Spleen (tissue), 11 donors: ENCODE measurements around the gene TPST2. TPM values are rescaled to one million over a fixed set of nuclear protein-coding genes. Genes with fewer than 3 reads are reported as not detected.

Source experiments
- DNase-seq: peaks from one replicate; pipeline ENCODE4 v3.0.0-alpha.2; 2020
- H3K27ac ChIP-seq, 8 donors: fragments of 200-600 bp; sonication (generic) in 7 of 8; 1 replicate in 4 of 8; 2 replicates in 4 of 8; pipeline versions ENCODE4 v1.5.0 to v1.8.0; 2016 to 2021; ENCODE audit warnings: inconsistent platforms in 4 of 8, mild to moderate bottlenecking in 4 of 8, moderate library complexity in 1 of 8
- H3K27me3 ChIP-seq, 7 donors: fragments of 200-600 bp; sonication (generic) in 6 of 7; replicated peaks in 1 of 7; 1 replicate in 4 of 7; 2 replicates in 3 of 7; pipeline versions ENCODE4 v1.5.0 to v1.8.0; 2016 to 2021; ENCODE audit warnings: inconsistent platforms in 3 of 7, mild to moderate bottlenecking in 1 of 7
- H3K36me3 ChIP-seq, 6 donors: fragments of 200-600 bp; sonication (generic) in 5 of 6; 1 replicate in 4 of 6; 2 replicates in 2 of 6; pipeline versions ENCODE4 v1.5.0 to v1.8.0; 2016 to 2021; ENCODE audit warnings: inconsistent platforms in 2 of 6
- H3K4me1 ChIP-seq, 6 donors: fragments of 200-600 bp; sonication (generic) in 5 of 6; 1 replicate in 3 of 6; 2 replicates in 3 of 6; pipeline versions ENCODE4 v1.5.0 to v1.8.0; 2016 to 2021; ENCODE audit warnings: inconsistent platforms in 3 of 6
- H3K4me3 ChIP-seq, 8 donors: fragments of 200-600 bp; sonication (generic) in 7 of 8; 1 replicate in 4 of 8; 2 replicates in 4 of 8; pipeline versions ENCODE4 v1.5.0 to v1.8.0; 2016 to 2021; ENCODE audit warnings: inconsistent platforms in 4 of 8, mild to moderate bottlenecking in 4 of 8, moderate library complexity in 2 of 8
- H3K9me3 ChIP-seq, 8 donors: fragments of 200-600 bp; sonication (generic) in 7 of 8; 1 replicate in 4 of 8; 2 replicates in 4 of 8; pipeline versions ENCODE4 v1.5.0 to v1.8.0; 2016 to 2021; ENCODE audit warnings: inconsistent platforms in 4 of 8
- POLR2A ChIP-seq, 3 donors: fragments of 450-650 bp; IDR thresholded peaks; one replicate each; pipeline ENCODE4 v1.5.1; 2017; ENCODE audit warnings: antibody characterized with exemption in 3 of 3, mild to moderate bottlenecking in 1 of 3
- POLR2AphosphoS5 ChIP-seq, 3 donors: sonication (generic); formaldehyde crosslinking; IDR thresholded peaks; one replicate each; pipeline ENCODE4 v1.5.1; 2017; ENCODE audit warnings: antibody characterized with exemption in 3 of 3
- WGBS, 5 donors: extraction: QIAGEN DNeasy Blood & Tissue Kit in 3 of 5; methylation state at CpG; one replicate each; pipeline versions ENCODE4 v1.1.5 to v1.1.7; 2013 to 2018; 5-methylcytosine and 5-hydroxymethylcytosine counted together
- intact Hi-C: fragments of 100-400 bp; cut with DNase I; formaldehyde crosslinking; loops from one replicate; pipeline ENCODE4 v1.15.0; 2023; ENCODE audit warnings: low total_unique reads
- polyA plus RNA-seq, 3 donors: library from polyadenylated mRNA; stranded (reverse); fragments of 200-250 nt; gene quantifications; one replicate each; pipeline ENCODE4 v1.2.1, GENCODE V29; 2013
- total RNA-seq, 7 donors: library from RNA; depleted of rRNA in 3 of 7; stranded (reverse); fragments of >200 nt in 3 of 7; fragmentation: NEBNext Ultra II Directional in 4 of 7; extraction: Animal tissue kit (Norgen Biotek cat#: 25700) in 4 of 7; gene quantifications; one replicate each; pipeline versions ENCODE4 v1.1.0 to v1.2.1, GENCODE V29; 2016 to 2021
- TF ChIP-seq, protein P1 (sequence below), 11 experiments: fragments of 200-600 bp in 7 of 11; fragments of 450-650 bp in 4 of 11; sonication (generic) in 4 of 11; IDR thresholded peaks in 8 of 11; conservative IDR thresholded peaks in 3 of 11; 1 replicate in 7 of 11; 2 replicates in 4 of 11; pipeline versions ENCODE4 v1.4.0 to v1.8.0; 2016 to 2021; ENCODE audit warnings: antibody characterized with exemption in 11 of 11, inconsistent platforms in 4 of 11, mild to moderate bottlenecking in 1 of 11
- donor health status: healthy with polysubstance abuse.
- donor health status: DM: no; HTN: no; CAD: no; lungs with moderate emphysema.
- donor health status: DM: no; HTN: no; CAD: no.
- donor health status: Bipolar disorder and iron deficiency.
- donor health status: healthy.
- donor health status: DM: no; HTN: no; CAD: no.
- donor health status: DM: yes; HTN: yes; CAD: no.

The TPST2 gene
- total and polyA plus RNA-seq, 10 donors: 14.6 to 119 (median 54.3) TPM

DNA sequence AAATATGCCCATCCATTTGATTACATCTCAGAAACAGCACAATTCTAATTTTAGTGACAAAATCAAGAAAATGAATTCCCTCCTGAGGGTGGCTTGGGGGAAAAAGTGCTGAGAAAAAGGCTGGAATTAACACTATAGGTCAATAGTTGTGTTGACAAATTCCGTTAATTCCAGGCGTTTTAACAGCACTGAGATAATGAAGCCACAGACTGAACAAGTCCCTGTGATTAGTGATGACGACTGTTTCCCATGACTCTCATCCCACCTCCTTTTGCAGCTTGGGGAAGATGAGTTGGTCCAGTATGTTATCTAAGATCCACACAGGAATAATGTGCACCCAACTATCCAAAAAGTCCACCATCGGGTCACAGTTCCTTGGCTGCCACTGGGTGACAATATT is 93.5 kb downstream of the TPST2 start:
- H3K27ac ChIP-seq: no peak overlapping the region
- H3K9me3 ChIP-seq: no peaks in the 10 kb centered on the region
- WGBS, 5 donors: 88 to 97% (median 93%) methylated on average over 4 of the region's 4 CpGs

DNA sequence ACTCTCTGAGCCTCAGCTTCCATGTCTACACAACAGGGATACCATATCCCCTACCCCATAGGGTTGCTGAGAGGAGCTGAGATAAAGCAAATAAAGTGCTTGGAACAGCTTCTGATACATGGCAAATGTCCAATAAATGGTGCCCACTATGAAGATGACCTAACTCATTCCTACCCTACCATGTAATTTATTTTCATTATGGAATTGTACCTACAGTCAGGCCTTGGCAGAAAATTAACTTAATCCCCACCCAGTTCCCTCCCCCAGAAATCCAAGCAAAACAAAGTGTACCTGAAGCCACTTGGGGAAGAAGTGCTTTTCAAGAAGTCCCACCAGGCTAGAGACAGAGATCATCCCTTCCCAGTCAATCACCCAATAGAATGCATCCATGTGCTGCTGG is 95.4 kb downstream of the TPST2 start:
- peaks cover 0 to 10% (median 0%) of the 10 kb centered on the region in 6 donors for H3K4me1 ChIP-seq
- intact Hi-C loops: no loop called here
- TF ChIP-seq POLR2AphosphoS5 (IDR thresholded peaks at IDR 0.05) (no peak), POLR2A (IDR thresholded peaks at IDR 0.05) (no peak)
- TF ChIP-seq, protein P1, sequence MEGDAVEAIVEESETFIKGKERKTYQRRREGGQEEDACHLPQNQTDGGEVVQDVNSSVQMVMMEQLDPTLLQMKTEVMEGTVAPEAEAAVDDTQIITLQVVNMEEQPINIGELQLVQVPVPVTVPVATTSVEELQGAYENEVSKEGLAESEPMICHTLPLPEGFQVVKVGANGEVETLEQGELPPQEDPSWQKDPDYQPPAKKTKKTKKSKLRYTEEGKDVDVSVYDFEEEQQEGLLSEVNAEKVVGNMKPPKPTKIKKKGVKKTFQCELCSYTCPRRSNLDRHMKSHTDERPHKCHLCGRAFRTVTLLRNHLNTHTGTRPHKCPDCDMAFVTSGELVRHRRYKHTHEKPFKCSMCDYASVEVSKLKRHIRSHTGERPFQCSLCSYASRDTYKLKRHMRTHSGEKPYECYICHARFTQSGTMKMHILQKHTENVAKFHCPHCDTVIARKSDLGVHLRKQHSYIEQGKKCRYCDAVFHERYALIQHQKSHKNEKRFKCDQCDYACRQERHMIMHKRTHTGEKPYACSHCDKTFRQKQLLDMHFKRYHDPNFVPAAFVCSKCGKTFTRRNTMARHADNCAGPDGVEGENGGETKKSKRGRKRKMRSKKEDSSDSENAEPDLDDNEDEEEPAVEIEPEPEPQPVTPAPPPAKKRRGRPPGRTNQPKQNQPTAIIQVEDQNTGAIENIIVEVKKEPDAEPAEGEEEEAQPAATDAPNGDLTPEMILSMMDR (IDR thresholded peaks at IDR 0.05 in 8 of 11, conservative IDR thresholded peaks at IDR 0.05 in 3 of 11): no peak
- no peak overlapping the region for H3K27ac ChIP-seq
- peaks cover 6 to 100% (median 98%) of the 10 kb centered on the region in 6 donors for H3K36me3 ChIP-seq
- H3K9me3 ChIP-seq: no peaks in the 10 kb centered on the region
- DNase-seq: no peak
- H3K27me3 ChIP-seq: no peaks in the 10 kb centered on the region
- no peak overlapping the region for H3K4me3 ChIP-seq

More for the DNA sequence above, 93.5 kb downstream of the TPST2 start:
- TF ChIP-seq POLR2A (IDR thresholded peaks at IDR 0.05) (no peak), POLR2AphosphoS5 (IDR thresholded peaks at IDR 0.05) (no peak)
- TF ChIP-seq, protein P1 (IDR thresholded peaks at IDR 0.05 in 8 of 11, conservative IDR thresholded peaks at IDR 0.05 in 3 of 11): no peak
- DNase-seq: no peak
- intact Hi-C loops: no loop called here
- peaks cover 0 to 10% (median 0%) of the 10 kb centered on the region in 6 donors for H3K4me1 ChIP-seq
- H3K36me3 ChIP-seq: peaks cover 4 to 100% (median 99%) of the 10 kb centered on the region in 6 donors
- H3K27me3 ChIP-seq: no peaks in the 10 kb centered on the region
- no peak overlapping the region for H3K4me3 ChIP-seq

DNA sequence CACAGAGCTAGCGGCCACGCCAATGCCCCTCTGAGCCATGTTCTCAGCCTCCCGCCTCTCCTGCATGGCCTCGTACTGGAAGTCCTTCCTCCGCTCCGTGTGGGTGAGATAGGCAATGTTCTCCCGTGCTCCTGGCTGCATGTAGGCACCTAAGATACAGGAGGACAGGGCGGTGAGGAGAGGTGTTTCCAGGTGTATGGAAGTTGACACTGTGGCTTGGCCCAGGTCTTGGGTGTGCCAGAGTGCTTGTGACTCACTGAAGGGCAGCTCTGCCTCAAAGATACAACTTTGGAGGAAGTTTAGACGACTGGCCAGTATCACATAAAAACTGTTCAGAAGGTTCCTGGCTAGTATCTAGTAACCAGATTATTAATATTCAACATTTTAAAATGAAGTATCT is 97.7 kb downstream of the TPST2 start:
- TF ChIP-seq POLR2AphosphoS5 (IDR thresholded peaks at IDR 0.05): peak in 2 of 3 donors; percentile 1 to 7
- TF ChIP-seq, protein P1 (IDR thresholded peaks at IDR 0.05 in 8 of 11, conservative IDR thresholded peaks at IDR 0.05 in 3 of 11): no peak
- no peaks in the 10 kb centered on the region for H3K9me3 ChIP-seq
- peaks cover 0 to 10% (median 0%) of the 10 kb centered on the region in 6 donors for H3K4me1 ChIP-seq
- no peak for DNase-seq
- no peak overlapping the region for H3K27ac ChIP-seq
- H3K4me3 ChIP-seq: no peak overlapping the region
- WGBS, 5 donors: 91 to 97% (median 94%) methylated on average over 9 of the region's 9 CpGs
- no peaks in the 10 kb centered on the region for H3K27me3 ChIP-seq
- intact Hi-C loops: no loop called here
- H3K36me3 ChIP-seq: peaks cover 6 to 100% (median 98%) of the 10 kb centered on the region in 6 donors

DNA sequence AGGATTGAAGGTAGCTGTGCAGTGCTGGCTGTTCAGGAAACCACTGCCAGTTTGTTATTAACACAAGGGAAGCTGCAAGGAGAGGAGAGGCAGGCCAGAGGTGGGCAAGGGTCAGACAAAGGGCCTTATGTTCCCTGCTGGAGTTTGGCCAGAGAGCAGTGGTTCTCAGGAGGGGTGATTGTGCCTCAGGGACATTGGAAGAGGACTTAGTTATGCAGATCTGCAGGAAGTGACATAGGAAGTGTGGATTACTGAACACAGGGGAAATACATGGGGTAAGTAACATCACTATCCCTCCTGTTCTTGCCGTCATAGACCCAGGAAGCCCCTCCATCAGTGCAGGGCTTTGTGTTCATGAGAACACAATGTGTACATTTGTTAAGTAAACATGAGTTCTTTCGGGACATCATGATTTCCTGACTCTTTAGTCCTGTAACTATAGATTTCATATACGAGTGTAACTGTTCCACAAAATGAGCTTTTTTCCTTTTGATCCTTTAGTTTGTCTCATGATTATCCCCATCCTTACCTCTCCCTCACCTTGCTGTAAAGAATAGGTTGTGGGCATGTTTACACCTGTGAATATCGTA is 100.4 kb downstream of the TPST2 start:
- Histone ChIP-seq H3K27ac (no peak overlapping the region), H3K4me1 (peaks cover 8 to 32% (median 20%) of the 10 kb centered on the region in 6 donors), H3K9me3 (no peaks in the 10 kb centered on the region), H3K36me3 (peaks cover 2 to 91% (median 79%) of the 10 kb centered on the region in 6 donors), H3K4me3 (no peak overlapping the region), H3K27me3 (no peaks in the 10 kb centered on the region)
- WGBS, 5 donors: 66 to 81% (median 75%) methylated on average over 4 of the region's 4 CpGs
- intact Hi-C loops: loop anchor here (10.0 kb wide), 1 partner anchor 175 kb away; no protein-coding TSS in a partner anchor
- DNase-seq: no peak
- TF ChIP-seq, protein P1 (IDR thresholded peaks at IDR 0.05 in 8 of 11, conservative IDR thresholded peaks at IDR 0.05 in 3 of 11): no peak
- no peak for TF ChIP-seq POLR2AphosphoS5 (IDR thresholded peaks at IDR 0.05)
